Sigmoid colon (tissue), 7 donors: Measurements from ENCODE around the gene ABLIM2. TPM values are rescaled to one million over a fixed set of nuclear protein-coding genes. Genes with fewer than 3 reads are reported as not detected.
A peak's percentile ranks its signal among the peaks of the same experiment; 100 is the strongest.

ENCODE experiments used
- DNase-seq: peaks from one replicate; pipeline ENCODE4 v3.0.0-alpha.2; 2019
- H3K27ac ChIP-seq, 4 donors: fragments of 200-600 bp; sonication (generic); one replicate each; pipeline ENCODE4 v1.5.1; 2016 to 2019; ENCODE audit warnings: mild to moderate bottlenecking in 1 of 4
- H3K27me3 ChIP-seq, 3 donors: fragments of 200-600 bp; sonication (generic); one replicate each; pipeline ENCODE4 v1.5.1; 2019; ENCODE audit warnings: mild to moderate bottlenecking in 1 of 3
- H3K36me3 ChIP-seq, 4 donors: fragments of 200-600 bp; sonication (generic); one replicate each; pipeline ENCODE4 v1.5.1; 2016 to 2019
- H3K4me1 ChIP-seq, 4 donors: fragments of 200-600 bp; sonication (generic); one replicate each; pipeline ENCODE4 v1.5.1; 2017 to 2019
- H3K4me3 ChIP-seq, 4 donors: fragments of 200-600 bp; sonication (generic); one replicate each; pipeline ENCODE4 v1.5.1; 2017 to 2019; ENCODE audit warnings: mild to moderate bottlenecking in 2 of 4, moderate library complexity in 1 of 4
- H3K9me3 ChIP-seq, 4 donors: fragments of 200-600 bp in 3 of 4; sonication (generic) in 3 of 4; one replicate each; pipeline versions ENCODE4 v1.5.1 to v1.6.1; 2013 to 2019
- CTCF ChIP-seq, 4 experiments: fragments of 450-650 bp in 3 of 4; fragments of 200-600 bp in 1 of 4; IDR thresholded peaks; one replicate each; pipeline ENCODE4 v1.5.1; 2016 to 2019; ENCODE audit warnings: antibody characterized with exemption in 4 of 4, mild to moderate bottlenecking in 3 of 4, moderate library complexity in 2 of 4
- EP300 ChIP-seq, 4 donors: sonication (generic); formaldehyde crosslinking; IDR thresholded peaks; one replicate each; pipeline ENCODE4 v1.6.1; 2017; ENCODE audit warnings: antibody characterized with exemption in 4 of 4
- POLR2A ChIP-seq, 2 donors: fragments of 450-650 bp; IDR thresholded peaks; one replicate each; pipeline ENCODE4 v1.6.1; 2016; ENCODE audit warnings: antibody characterized with exemption in 2 of 2, mild to moderate bottlenecking in 2 of 2, moderate library complexity in 2 of 2
- POLR2AphosphoS5 ChIP-seq, 4 donors: sonication (generic); formaldehyde crosslinking; IDR thresholded peaks; one replicate each; pipeline ENCODE4 v1.6.1; 2017; ENCODE audit warnings: antibody characterized with exemption in 4 of 4
- WGBS, 2 donors: extraction: QIAGEN DNeasy Blood & Tissue Kit; methylation state at CpG; one replicate each; pipeline ENCODE4 v1.1.7; 2013; 5-methylcytosine and 5-hydroxymethylcytosine counted together
- intact Hi-C: fragments of 100-400 bp; cut with DNase I; formaldehyde crosslinking; loops from one replicate; pipeline ENCODE4 v1.15.1; 2023
- polyA plus RNA-seq, 3 donors: library from polyadenylated mRNA; stranded (reverse); fragments of 200-250 nt; gene quantifications; one replicate each; pipeline ENCODE4 v1.2.3, GENCODE V29; 2013
- total RNA-seq, 4 donors: library from RNA; depleted of rRNA; stranded (reverse); fragments of >200 nt; gene quantifications; one replicate each; pipeline ENCODE4 v1.1.0, GENCODE V29; 2016
- donor health status: healthy with polysubstance abuse.
- donor health status: Bipolar disorder and iron deficiency.
- donor health status: healthy.

The ABLIM2 gene
- total and polyA plus RNA-seq, 7 donors = 3.1 to 15.0 (median 7.4) TPM

- DNase-seq = no peak
- WGBS, 2 donors = 2 to 4% methylated on average over 70 of the region's 70 CpGs
- intact Hi-C loops = loop anchor here (5.0 to 10.0 kb wide), 3 partner anchors 106 to 269 kb away; no protein-coding TSS in a partner anchor
- Histone ChIP-seq H3K27me3 (peaks cover 7 to 12% (median 9%) of the 10 kb centered on the region in 3 donors), H3K4me1 (peaks cover 0 to 25% (median 23%) of the 10 kb centered on the region in 4 donors), H3K4me3 (peak overlapping the region; percentile 58 to 98 (median 76)), H3K36me3 (no peaks in the 10 kb centered on the region), H3K27ac (peak overlapping the region; percentile 33 to 59 (median 47)), H3K9me3 (no peaks in the 10 kb centered on the region)
- no peak for TF ChIP-seq CTCF (IDR thresholded peaks at IDR 0.05)
- no peak for TF ChIP-seq POLR2AphosphoS5 (IDR thresholded peaks at IDR 0.05)
- TF ChIP-seq POLR2A (IDR thresholded peaks at IDR 0.05) = no peak
- no peak for TF ChIP-seq EP300 (IDR thresholded peaks at IDR 0.05)
Measured at GRCh38 chr4:8157944-8158709, 486 bp downstream of the ABLIM2 start.

GRCh38 chr4:8157496-8157895, 1.1 kb downstream of the ABLIM2 start:
- TF ChIP-seq EP300 (IDR thresholded peaks at IDR 0.05) (no peak), POLR2AphosphoS5 (IDR thresholded peaks at IDR 0.05) (no peak)
- Histone ChIP-seq H3K9me3 (no peaks in the 10 kb centered on the region), H3K4me3 (peak overlapping the region in 3 of 4 donors; percentile 68 to 98 (median 83)), H3K36me3 (no peaks in the 10 kb centered on the region), H3K4me1 (peaks cover 0 to 25% (median 23%) of the 10 kb centered on the region in 4 donors), H3K27me3 (peaks cover 7 to 12% (median 9%) of the 10 kb centered on the region in 3 donors), H3K27ac (no peak overlapping the region)
- intact Hi-C loops = loop anchor here (5.0 to 10.0 kb wide), 3 partner anchors 105 to 270 kb away; no protein-coding TSS in a partner anchor
- no peak for DNase-seq
- 37 to 45% methylated on average over 15 of the region's 15 CpGs for WGBS, 2 donors

GRCh38 chr4:8156617-8157016, 2.0 kb downstream of the ABLIM2 start:
- 85 to 86% methylated on average over 8 of the region's 8 CpGs for WGBS, 2 donors
- Histone ChIP-seq H3K27me3 (peaks cover 7 to 12% (median 9%) of the 10 kb centered on the region in 3 donors), H3K27ac (no peak overlapping the region), H3K9me3 (no peaks in the 10 kb centered on the region), H3K4me1 (peaks cover 0 to 25% (median 23%) of the 10 kb centered on the region in 4 donors), H3K36me3 (no peaks in the 10 kb centered on the region), H3K4me3 (no peak overlapping the region)
- no peak for DNase-seq
- TF ChIP-seq POLR2A (IDR thresholded peaks at IDR 0.05) (no peak), EP300 (IDR thresholded peaks at IDR 0.05) (no peak), POLR2AphosphoS5 (IDR thresholded peaks at IDR 0.05) (no peak), CTCF (IDR thresholded peaks at IDR 0.05) (no peak)
- intact Hi-C loops = loop anchor here (5.0 to 10.0 kb wide), 3 partner anchors 104 to 271 kb away; no protein-coding TSS in a partner anchor

- TF ChIP-seq EP300 (IDR thresholded peaks at IDR 0.05) (no peak), POLR2A (IDR thresholded peaks at IDR 0.05) (no peak), POLR2AphosphoS5 (IDR thresholded peaks at IDR 0.05) (no peak)
- Histone ChIP-seq H3K27ac (no peak overlapping the region), H3K9me3 (no peaks in the 10 kb centered on the region), H3K4me3 (no peak overlapping the region), H3K27me3 (peaks cover 7 to 12% (median 9%) of the 10 kb centered on the region in 3 donors), H3K36me3 (no peaks in the 10 kb centered on the region), H3K4me1 (peaks cover 0 to 25% (median 23%) of the 10 kb centered on the region in 4 donors)
- no peak for DNase-seq
- whole genome bisulfite sequencing, 2 donors = 93 to 97% methylated on average over 14 of the region's 14 CpGs
- intact Hi-C loops = loop anchor here (5.0 to 10.0 kb wide), 3 partner anchors 104 to 271 kb away; no protein-coding TSS in a partner anchor
Measured at GRCh38 chr4:8155660-8156421, 2.8 kb downstream of the ABLIM2 start.

GRCh38 chr4:8155048-8155447, 3.6 kb downstream of the ABLIM2 start:
- H3K9me3 ChIP-seq = no peaks in the 10 kb centered on the region
- intact Hi-C loops = loop anchor here (5.0 to 10.0 kb wide), 3 partner anchors 103 to 272 kb away; no protein-coding TSS in a partner anchor
- no peak overlapping the region for H3K4me3 ChIP-seq
- WGBS, 2 donors = 80 to 81% methylated on average over 6 of the region's 6 CpGs
- peaks cover 0 to 22% (median 21%) of the 10 kb centered on the region in 4 donors for H3K4me1 ChIP-seq
- DNase-seq = no peak
- no peak overlapping the region for H3K27ac ChIP-seq
- peaks cover 7 to 12% (median 9%) of the 10 kb centered on the region in 3 donors for H3K27me3 ChIP-seq
- H3K36me3 ChIP-seq = no peaks in the 10 kb centered on the region
- TF ChIP-seq CTCF (IDR thresholded peaks at IDR 0.05) = no peak
- no peak for TF ChIP-seq EP300 (IDR thresholded peaks at IDR 0.05)
